ENCODE measurements around the gene ARHGAP33.

The ARHGAP33 gene

GRCh38 chr19:35783469-35784434 is 8.4 kb downstream of the ARHGAP33 start:
- TF ChIP-seq, protein P1, sequence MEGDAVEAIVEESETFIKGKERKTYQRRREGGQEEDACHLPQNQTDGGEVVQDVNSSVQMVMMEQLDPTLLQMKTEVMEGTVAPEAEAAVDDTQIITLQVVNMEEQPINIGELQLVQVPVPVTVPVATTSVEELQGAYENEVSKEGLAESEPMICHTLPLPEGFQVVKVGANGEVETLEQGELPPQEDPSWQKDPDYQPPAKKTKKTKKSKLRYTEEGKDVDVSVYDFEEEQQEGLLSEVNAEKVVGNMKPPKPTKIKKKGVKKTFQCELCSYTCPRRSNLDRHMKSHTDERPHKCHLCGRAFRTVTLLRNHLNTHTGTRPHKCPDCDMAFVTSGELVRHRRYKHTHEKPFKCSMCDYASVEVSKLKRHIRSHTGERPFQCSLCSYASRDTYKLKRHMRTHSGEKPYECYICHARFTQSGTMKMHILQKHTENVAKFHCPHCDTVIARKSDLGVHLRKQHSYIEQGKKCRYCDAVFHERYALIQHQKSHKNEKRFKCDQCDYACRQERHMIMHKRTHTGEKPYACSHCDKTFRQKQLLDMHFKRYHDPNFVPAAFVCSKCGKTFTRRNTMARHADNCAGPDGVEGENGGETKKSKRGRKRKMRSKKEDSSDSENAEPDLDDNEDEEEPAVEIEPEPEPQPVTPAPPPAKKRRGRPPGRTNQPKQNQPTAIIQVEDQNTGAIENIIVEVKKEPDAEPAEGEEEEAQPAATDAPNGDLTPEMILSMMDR (IDR thresholded peaks at IDR 0.05; ENCODE audit: control insufficient read depth, extremely low read depth, insufficient read depth), result no peak
- no peak for DNase-seq (ENCODE audit: low read depth)
- no peak overlapping the region for H3K4me3 ChIP-seq (ENCODE audit: low read depth, low read length)

DNA sequence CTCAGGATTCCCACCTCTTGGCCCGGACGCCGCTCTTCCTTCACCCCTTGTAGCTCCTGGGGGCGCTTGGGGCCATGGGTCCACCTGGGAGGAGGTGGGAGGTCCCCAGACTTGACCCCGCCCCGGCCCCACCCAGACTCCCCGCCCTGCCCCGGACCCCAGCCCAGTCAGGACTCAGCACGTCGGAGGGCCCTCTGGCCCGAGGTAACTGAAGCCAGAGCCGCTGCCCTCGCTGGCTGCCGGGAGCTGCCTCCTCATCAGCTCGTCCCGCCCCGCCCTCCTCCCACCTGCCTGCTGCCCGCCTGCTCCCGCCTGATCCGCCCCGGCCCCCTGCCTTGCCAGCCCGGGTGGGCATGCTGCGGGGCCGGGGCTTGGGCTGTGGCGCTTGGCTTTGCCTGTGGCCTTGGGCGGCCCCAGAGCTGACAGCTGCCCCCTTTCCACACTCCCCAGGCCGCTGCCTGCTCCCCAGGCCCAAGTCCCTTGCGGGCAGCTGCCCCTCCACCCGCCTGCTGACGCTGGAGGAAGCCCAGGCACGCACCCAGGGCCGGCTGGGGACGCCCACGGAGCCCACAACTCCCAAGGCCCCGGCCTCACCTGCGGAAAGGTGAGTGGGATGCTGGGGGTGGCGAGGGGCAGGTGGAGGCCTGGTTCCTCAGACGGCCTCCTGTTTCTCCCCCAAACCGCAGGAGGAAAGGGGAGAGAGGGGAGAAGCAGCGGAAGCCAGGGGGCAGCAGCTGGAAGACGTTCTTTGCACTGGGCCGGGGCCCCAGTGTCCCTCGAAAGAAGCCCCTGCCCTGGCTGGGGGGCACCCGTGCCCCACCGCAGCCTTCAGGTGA is 9.4 kb downstream of the ARHGAP33 start:
- TF ChIP-seq, protein P1 (IDR thresholded peaks at IDR 0.05; ENCODE audit: control insufficient read depth, extremely low read depth, insufficient read depth), result no peak
- H3K4me3 ChIP-seq (ENCODE audit: low read depth, low read length), result no peak overlapping the region
- DNase-seq (ENCODE audit: low read depth), result no peak

GRCh38 chr19:35785339-35785627 is 9.9 kb downstream of the ARHGAP33 start:
- DNase-seq (ENCODE audit: low read depth), result no peak
- TF ChIP-seq, protein P1 (IDR thresholded peaks at IDR 0.05; ENCODE audit: control insufficient read depth, extremely low read depth, insufficient read depth), result no peak
- H3K4me3 ChIP-seq (ENCODE audit: low read depth, low read length), result no peak overlapping the region

GRCh38 chr19:35786299-35787160 is 11.2 kb downstream of the ARHGAP33 start:
- no peak overlapping the region for H3K4me3 ChIP-seq (ENCODE audit: low read depth, low read length)
- TF ChIP-seq, protein P1 (IDR thresholded peaks at IDR 0.05; ENCODE audit: control insufficient read depth, extremely low read depth, insufficient read depth), result no peak
- DNase-seq (ENCODE audit: low read depth), result no peak

DNA sequence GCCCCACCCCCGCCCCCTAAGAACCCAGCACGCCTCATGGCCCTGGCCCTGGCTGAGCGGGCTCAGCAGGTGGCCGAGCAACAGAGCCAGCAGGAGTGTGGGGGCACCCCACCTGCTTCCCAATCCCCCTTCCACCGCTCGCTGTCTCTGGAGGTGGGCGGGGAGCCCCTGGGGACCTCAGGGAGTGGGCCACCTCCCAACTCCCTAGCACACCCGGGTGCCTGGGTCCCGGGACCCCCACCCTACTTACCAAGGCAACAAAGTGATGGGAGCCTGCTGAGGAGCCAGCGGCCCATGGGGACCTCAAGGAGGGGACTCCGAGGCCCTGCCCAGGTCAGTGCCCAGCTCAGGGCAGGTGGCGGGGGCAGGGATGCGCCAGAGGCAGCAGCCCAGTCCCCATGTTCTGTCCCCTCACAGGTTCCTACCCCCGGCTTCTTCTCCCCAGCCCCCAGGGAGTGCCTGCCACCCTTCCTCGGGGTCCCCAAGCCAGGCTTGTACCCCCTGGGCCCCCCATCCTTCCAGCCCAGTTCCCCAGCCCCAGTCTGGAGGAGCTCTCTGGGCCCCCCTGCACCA is 11.9 kb downstream of the ARHGAP33 start:
- no peak for DNase-seq (ENCODE audit: low read depth)
- TF ChIP-seq, protein P1 (IDR thresholded peaks at IDR 0.05; ENCODE audit: control insufficient read depth, extremely low read depth, insufficient read depth), result no peak
- no peak overlapping the region for H3K4me3 ChIP-seq (ENCODE audit: low read depth, low read length)

All from LNCaP clone FGC (cell line).